ENCODE data around the gene KIF1A.

DNA sequence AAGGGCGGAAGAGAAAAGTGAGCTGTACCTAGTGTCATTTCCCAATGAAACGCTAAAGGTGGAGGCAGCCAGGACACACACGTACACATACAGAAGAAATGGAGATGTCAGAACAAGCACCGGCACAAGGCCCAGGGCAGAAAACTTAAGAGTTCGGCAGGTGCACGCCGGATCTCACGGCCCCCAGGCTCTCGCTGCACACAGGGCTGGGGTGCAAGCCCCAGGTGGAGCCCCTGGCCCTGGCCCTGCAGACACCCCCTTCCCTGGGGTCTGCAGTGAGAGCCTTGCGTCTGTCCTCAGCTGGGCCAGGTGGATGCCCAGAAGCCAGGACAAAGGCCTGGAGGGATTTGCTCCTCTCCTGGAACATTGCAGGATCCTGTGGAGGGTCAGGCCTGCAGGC is 91.7 kb downstream of the KIF1A start:
- TF ChIP-seq, protein P1, sequence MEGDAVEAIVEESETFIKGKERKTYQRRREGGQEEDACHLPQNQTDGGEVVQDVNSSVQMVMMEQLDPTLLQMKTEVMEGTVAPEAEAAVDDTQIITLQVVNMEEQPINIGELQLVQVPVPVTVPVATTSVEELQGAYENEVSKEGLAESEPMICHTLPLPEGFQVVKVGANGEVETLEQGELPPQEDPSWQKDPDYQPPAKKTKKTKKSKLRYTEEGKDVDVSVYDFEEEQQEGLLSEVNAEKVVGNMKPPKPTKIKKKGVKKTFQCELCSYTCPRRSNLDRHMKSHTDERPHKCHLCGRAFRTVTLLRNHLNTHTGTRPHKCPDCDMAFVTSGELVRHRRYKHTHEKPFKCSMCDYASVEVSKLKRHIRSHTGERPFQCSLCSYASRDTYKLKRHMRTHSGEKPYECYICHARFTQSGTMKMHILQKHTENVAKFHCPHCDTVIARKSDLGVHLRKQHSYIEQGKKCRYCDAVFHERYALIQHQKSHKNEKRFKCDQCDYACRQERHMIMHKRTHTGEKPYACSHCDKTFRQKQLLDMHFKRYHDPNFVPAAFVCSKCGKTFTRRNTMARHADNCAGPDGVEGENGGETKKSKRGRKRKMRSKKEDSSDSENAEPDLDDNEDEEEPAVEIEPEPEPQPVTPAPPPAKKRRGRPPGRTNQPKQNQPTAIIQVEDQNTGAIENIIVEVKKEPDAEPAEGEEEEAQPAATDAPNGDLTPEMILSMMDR (IDR thresholded peaks at IDR 0.05; ENCODE audit: poor library complexity), result no peak
- no peak for TF ChIP-seq EZH2 (IDR thresholded peaks at IDR 0.05; ENCODE audit: borderline replicate concordance)

Measured in hepatocyte (in vitro differentiated cells).